HG03039 (cell line): ENCODE measurements around the gene TMEM119.

Source experiments
- ATAC-seq: cut with Tn5 transposase; IDR thresholded peaks from one replicate; pipeline ENCODE4 v1.9.1; 2021; ENCODE audit warnings: mild to moderate bottlenecking, moderate library complexity; ENCODE audit not compliant: unreplicated experiment

TMEM119 gene

DNA sequence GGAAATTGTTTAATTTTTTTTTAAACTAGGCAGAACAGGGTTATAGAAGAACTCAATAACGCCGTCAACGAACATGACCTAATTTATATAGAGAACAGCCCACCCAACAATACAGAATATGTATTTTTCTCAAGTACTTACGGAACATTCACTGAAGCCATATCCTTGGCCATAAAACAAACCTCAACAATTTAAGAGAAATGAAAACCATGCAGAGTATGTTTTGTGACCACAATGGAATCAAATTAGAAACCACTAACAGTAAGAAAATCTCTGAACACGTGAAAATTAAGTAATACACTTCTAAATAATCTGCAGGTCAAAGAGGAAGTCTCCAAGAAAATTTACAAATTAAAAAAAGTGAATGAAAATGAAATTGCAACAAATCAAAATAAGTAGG is 46.3 kb downstream of the TMEM119 start:
- no peak for ATAC-seq

DNA sequence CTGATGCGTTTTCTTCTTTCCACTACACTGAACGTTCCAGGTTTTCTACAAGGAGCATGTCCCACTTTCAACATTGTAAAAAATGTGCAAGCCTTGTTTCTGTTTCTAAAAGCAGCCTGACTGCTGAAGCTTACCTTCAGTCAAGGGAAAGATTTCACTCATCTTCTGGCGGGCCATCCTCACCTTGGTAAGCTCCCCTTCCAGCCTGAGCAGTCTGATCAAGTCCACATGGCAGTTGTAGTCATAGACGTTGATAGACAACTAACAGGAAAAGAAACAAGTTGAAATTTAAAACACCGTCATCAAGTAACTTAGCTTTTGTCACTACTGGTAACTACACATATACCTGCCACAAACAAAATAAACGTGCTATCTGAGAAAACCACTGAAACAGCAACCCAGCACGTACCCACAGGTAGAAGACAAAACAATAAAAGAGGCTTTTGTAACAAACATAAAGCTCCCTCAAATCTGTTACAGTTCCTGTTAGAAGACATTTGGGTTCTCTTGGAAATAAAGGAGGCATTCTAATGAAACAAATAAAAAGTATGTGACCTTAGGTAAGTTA is 48.8 kb downstream of the TMEM119 start:
- ATAC-seq: no peak

DNA sequence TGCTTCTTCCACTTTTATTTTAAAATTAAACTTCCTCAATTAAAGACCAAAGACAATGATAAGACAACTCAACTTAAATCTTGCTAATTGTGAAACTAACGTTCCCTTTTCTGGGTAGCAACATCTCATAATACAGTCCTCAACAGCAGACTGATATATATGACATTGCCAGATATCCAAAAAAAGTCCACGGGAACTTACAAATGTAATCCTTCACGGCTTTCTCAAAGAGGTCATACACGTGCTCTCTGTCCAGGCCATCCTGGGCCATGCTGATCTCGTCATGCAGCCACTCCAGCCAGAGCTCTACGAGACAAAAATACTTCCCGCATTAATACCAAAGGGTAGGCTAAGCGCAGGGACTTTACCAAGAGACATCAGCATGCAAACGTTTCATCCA is 50.2 kb downstream of the TMEM119 start:
- ATAC-seq: no peak

DNA sequence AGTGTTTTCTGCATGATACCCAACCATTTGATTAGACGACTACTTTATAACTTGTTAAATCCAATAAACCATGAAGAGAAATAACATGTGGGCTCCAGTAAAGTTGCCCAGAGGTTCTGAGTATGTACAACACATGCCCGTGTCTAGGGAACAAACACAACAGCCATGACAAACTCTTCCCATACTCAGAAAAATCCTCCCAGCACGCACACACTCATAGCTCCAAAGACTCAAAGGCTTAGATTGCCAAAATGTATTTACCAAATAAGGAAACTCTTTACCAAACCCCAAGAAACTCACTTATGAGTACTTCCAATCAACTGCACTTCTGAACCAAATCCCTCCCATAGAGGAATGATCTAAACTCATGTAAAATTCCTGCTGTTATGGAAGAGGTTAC is 54.2 kb downstream of the TMEM119 start:
- no peak for ATAC-seq

DNA sequence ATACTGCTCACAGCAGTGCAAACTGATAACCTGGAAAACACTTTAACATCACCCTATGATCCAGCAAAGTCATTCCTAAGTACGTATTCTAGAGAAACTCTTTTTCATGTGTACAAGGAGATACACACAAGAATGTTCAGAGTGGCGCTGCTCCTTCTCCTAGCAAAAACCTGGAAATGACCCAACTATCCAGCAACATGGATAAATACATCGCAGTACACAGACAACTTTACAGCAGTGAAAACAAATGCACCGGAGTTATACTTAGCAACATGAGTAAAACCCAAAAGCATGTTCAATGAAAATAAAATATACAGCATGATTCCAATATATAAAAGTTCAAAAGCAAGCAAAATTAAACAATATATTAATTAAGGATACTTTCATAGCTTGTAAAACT is 55.6 kb downstream of the TMEM119 start:
- no peak for ATAC-seq
